HG02571 (cell line): ENCODE data around the gene POLE2.
"Not testable (repeated sequence)": the region's sequence is repeated elsewhere in the genome, so short reads cannot be mapped to it uniquely, and the experiment has no call there.

Source experiments
- ATAC-seq: cut with Tn5 transposase; IDR thresholded peaks from one replicate; pipeline ENCODE4 v1.9.1; 2021; ENCODE audit warnings: mild to moderate bottlenecking, moderate library complexity; ENCODE audit not compliant: unreplicated experiment

POLE2 gene

GRCh38 chr14:49619730-49620129 lies 68.3 kb downstream of the POLE2 start:
- no peak for ATAC-seq

- ATAC-seq = not testable (repeated sequence)
Measured at GRCh38 chr14:49619273-49619672, 68.7 kb downstream of the POLE2 start.

- no peak for ATAC-seq
Measured at GRCh38 chr14:49617852-49618519, 70.0 kb downstream of the POLE2 start.

GRCh38 chr14:49615776-49616175 lies 72.2 kb downstream of the POLE2 start:
- ATAC-seq = no peak

GRCh38 chr14:49614196-49614595 lies 73.8 kb downstream of the POLE2 start:
- ATAC-seq = no peak

- ATAC-seq = no peak
Measured at GRCh38 chr14:49612671-49613070, 75.3 kb downstream of the POLE2 start.

- ATAC-seq = no peak
Measured at GRCh38 chr14:49612251-49612650, 75.8 kb downstream of the POLE2 start.

- no peak for ATAC-seq
Measured at GRCh38 chr14:49607583-49607982, 80.4 kb downstream of the POLE2 start.

GRCh38 chr14:49598485-49599300 lies 89.3 kb downstream of the POLE2 start, which contains the start of gene LRR1:
TSS of gene LRR1 (plus strand) at chr14:49598940. CDS start at chr14:49599021, 81 bp downstream.
- ATAC-seq = peak; percentile 54

GRCh38 chr14:49598189-49598484 lies 89.9 kb downstream of the POLE2 start:
- ATAC-seq = no peak

GRCh38 chr14:49594347-49595091 lies 93.5 kb downstream of the POLE2 start:
- ATAC-seq = no peak
